ENCODE data around the gene NEK10. TPM values are rescaled to one million over a fixed set of nuclear protein-coding genes. Genes with fewer than 3 reads are reported as not detected.

Gene NEK10
- total RNA-seq, 1 experiment from 2014 or later = 1.4 TPM

- DNase-seq (ENCODE audit: low read depth) = no peak
These were observed 308.8 kb downstream of the NEK10 start for GRCh38 chr3:27060336-27060735.

Other genes with a start within 250 kb of the NEK10 start
- gene SLC4A7, start 115.0 kb upstream of the NEK10 start, total RNA-seq (2014; rRNA removed; shearing (Covaris generic)) = 31.4 and 50.1 TPM in 2 replicates